T1000 (cell line): ENCODE data around the gene MET.

Source experiments
- DNase-seq: peaks from one replicate; lab custom pipeline; 2025; ENCODE audit warnings: mixed read lengths; lab: John Stamatoyannopoulos, UW

Gene MET

GRCh38 chr7:116784647-116785046, 112.7 kb downstream of the MET start:
- no peak for DNase-seq

GRCh38 chr7:116785843-116786242, 113.8 kb downstream of the MET start:
- no peak for DNase-seq

GRCh38 chr7:116786791-116787443, 114.9 kb downstream of the MET start:
- DNase-seq: no peak

- DNase-seq: no peak
These were observed 115.9 kb downstream of the MET start for GRCh38 chr7:116787881-116788280.

- DNase-seq: no peak
These were observed 116.7 kb downstream of the MET start for GRCh38 chr7:116788572-116789197.

- DNase-seq: no peak
These were observed 118.0 kb downstream of the MET start for GRCh38 chr7:116790025-116790424.

- no peak for DNase-seq
These were observed 120.8 kb downstream of the MET start for GRCh38 chr7:116792813-116793212.

GRCh38 chr7:116793795-116794340, 121.9 kb downstream of the MET start:
- no peak for DNase-seq

- DNase-seq: no peak
These were observed 124.5 kb downstream of the MET start for GRCh38 chr7:116796471-116796870.

GRCh38 chr7:116797612-116798011, 125.6 kb downstream of the MET start:
- no peak for DNase-seq

- no peak for DNase-seq
These were observed 126.2 kb downstream of the MET start for GRCh38 chr7:116798232-116798631.

- DNase-seq: no peak
These were observed 127.9 kb downstream of the MET start for GRCh38 chr7:116799916-116800315.

- DNase-seq: no peak
These were observed 128.6 kb downstream of the MET start for GRCh38 chr7:116800594-116800993.

GRCh38 chr7:116801092-116801710, 129.2 kb downstream of the MET start:
- no peak for DNase-seq

- no peak for DNase-seq
These were observed 130.2 kb downstream of the MET start for GRCh38 chr7:116802144-116802745.

GRCh38 chr7:116802746-116803152, 130.8 kb downstream of the MET start:
- no peak for DNase-seq

- DNase-seq: no peak
These were observed 132.5 kb downstream of the MET start for GRCh38 chr7:116804471-116804870.

- no peak for DNase-seq
These were observed 133.1 kb downstream of the MET start for GRCh38 chr7:116805100-116805544.

GRCh38 chr7:116806046-116806944, 134.3 kb downstream of the MET start:
- DNase-seq: no peak

GRCh38 chr7:116807011-116807560, 135.1 kb downstream of the MET start:
- no peak for DNase-seq

- no peak for DNase-seq
These were observed 137.8 kb downstream of the MET start for GRCh38 chr7:116809636-116810266.
